K562 (cell line): ENCODE results near the gene ACBD6. TPM values are rescaled to one million over a fixed set of nuclear protein-coding genes. Genes with fewer than 3 reads are reported as not detected.

ENCODE experiments used
- ATAC-seq: fragments of 200-7000 bp; cut with Tn5 transposase; 3 replicates; pipeline ENCODE4 v1.9.1; 2020; ENCODE audit warnings: moderate library complexity
- BruUV-seq: library from RNA; stranded (reverse); fragments of 400-500 nt; replicated peaks from 2 replicates; lab custom pipeline; 2021; lab: Mats Ljungman, UMichigan
- CTCF ChIA-PET: fragments of 300-600 bp; formaldehyde crosslinking; extraction: SDS; loops from one replicate; lab custom pipeline; 2021; ENCODE audit warnings: low intra/inter-chr PET ratio; lab: Yijun Ruan, JAX
- POLR2A ChIA-PET: fragments of 300-600, 350-650 bp; sonication (Branson Sonifier 250); formaldehyde crosslinking; extraction: SDS; loops from one replicate; lab custom pipeline; 2021; ENCODE audit warnings: antibody characterized with exemption, inconsistent platforms; lab: Yijun Ruan, JAX
- DNase-seq, 4 experiments: peaks; one replicate each; pipeline versions ENCODE4 v3.0.0 to v3.0.0-alpha.2; 2011 to 2018; ENCODE audit warnings: low spot score in 3 of 4, mixed read lengths in 3 of 4; ENCODE audit errors: extremely low read depth in 1 of 4
- FAIRE-seq: peaks from 2 replicates; lab custom pipeline; 2011; peaks lifted over from hg19 to GRCh38; lab: Jason Lieb, UNC
- H2AFZ ChIP-seq: 2 replicates; pipeline ENCODE4 v1.6.0; 2011; ENCODE audit warnings: low read depth, low read length, control low read depth, inconsistent platforms
- H3K27ac ChIP-seq: fragments of 200-600 bp; 3 replicates; pipeline ENCODE4 v1.8.0; 2011; ENCODE audit warnings: low read depth, mild to moderate bottlenecking, control low read depth, inconsistent platforms, low read length, moderate library complexity, mixed read lengths; ENCODE audit errors: extremely low read depth
- H3K27me3 ChIP-seq, 2 experiments: fragments of 300-600 bp in 1 of 2; 2 replicates in 1 of 2; 3 replicates in 1 of 2; pipeline versions ENCODE4 v1.6.0 to v1.8.0; 2011; ENCODE audit warnings: inconsistent platforms in 2 of 2, low read length in 2 of 2, mild to moderate bottlenecking in 1 of 2, mixed read lengths in 1 of 2, moderate library complexity in 1 of 2; ENCODE audit not compliant: control insufficient read depth in 2 of 2, insufficient read depth in 2 of 2
- H3K36me3 ChIP-seq: fragments of 300-600 bp; 3 replicates; pipeline ENCODE4 v1.8.0; 2011; ENCODE audit warnings: mild to moderate bottlenecking, low read length, inconsistent platforms; ENCODE audit not compliant: control insufficient read depth, insufficient read depth
- H3K4me1 ChIP-seq, 2 experiments: fragments of 200-600 bp in 1 of 2; replicated peaks in 1 of 2; 2 replicates in 1 of 2; 3 replicates in 1 of 2; pipeline versions ENCODE4 v1.5.1 to v1.8.0; 2011; ENCODE audit warnings: inconsistent platforms in 2 of 2, low read length in 2 of 2, mild to moderate bottlenecking in 1 of 2, mixed read lengths in 1 of 2, moderate library complexity in 1 of 2; ENCODE audit not compliant: control insufficient read depth in 2 of 2, insufficient read depth in 2 of 2
- H3K4me2 ChIP-seq: 2 replicates; pipeline ENCODE4 v1.6.1; 2011; ENCODE audit warnings: low read length, control low read depth, inconsistent platforms, mixed read lengths; ENCODE audit not compliant: insufficient read depth
- H3K4me3 ChIP-seq: fragments of 200-600 bp; sonication (generic), shearing (Covaris generic); 2 replicates; pipeline ENCODE4 v1.5.1; 2016; ENCODE audit warnings: control low read depth, inconsistent platforms
- H3K79me2 ChIP-seq: fragments of 200-600 bp; 3 replicates; pipeline ENCODE4 v1.8.0; 2011; ENCODE audit warnings: low read length, inconsistent platforms; ENCODE audit not compliant: control insufficient read depth, insufficient read depth
- H3K9ac ChIP-seq, 2 experiments: 2 replicates each; pipeline versions ENCODE4 v1.6.0 to v1.6.1; 2011; ENCODE audit warnings: low read depth in 2 of 2, low read length in 2 of 2, control low read depth in 1 of 2, inconsistent platforms in 1 of 2, mild to moderate bottlenecking in 1 of 2, mixed read lengths in 1 of 2; ENCODE audit not compliant: insufficient read depth in 1 of 2
- H3K9me1 ChIP-seq: one replicate; pipeline ENCODE4 v1.6.0; 2011; ENCODE audit warnings: inconsistent platforms, mild to moderate bottlenecking, low read length, moderate library complexity; ENCODE audit not compliant: control insufficient read depth, insufficient read depth
- H3K9me3 ChIP-seq: replicated peaks from 2 replicates; pipeline ENCODE4 v1.5.1; 2011; ENCODE audit warnings: low read depth, low read length, inconsistent platforms; ENCODE audit not compliant: control insufficient read depth, insufficient read depth
- H4K20me1 ChIP-seq: replicated peaks from 2 replicates; pipeline ENCODE4 v1.6.1; 2011; ENCODE audit warnings: low read length, inconsistent platforms, mixed read lengths; ENCODE audit not compliant: control insufficient read depth, insufficient read depth
- AFF1 ChIP-seq, 2 experiments: fragments of 450-650 bp; IDR thresholded peaks; 2 replicates each; pipeline ENCODE4 v1.6.1; 2018; ENCODE audit warnings: mild to moderate bottlenecking in 2 of 2, low read depth in 1 of 2; ENCODE audit not compliant: partially characterized antibody in 2 of 2
- MCM2 ChIP-seq: fragments of 450-650 bp; IDR thresholded peaks from 2 replicates; pipeline ENCODE4 v1.6.1; 2017; ENCODE audit warnings: low read depth, mild to moderate bottlenecking
- PKNOX1 ChIP-seq: fragments of 450-650 bp; IDR thresholded peaks from 2 replicates; pipeline ENCODE4 v1.6.1; 2016
- POLR2B ChIP-seq: fragments of 450-650 bp; IDR thresholded peaks from 2 replicates; pipeline ENCODE4 v1.6.1; 2018; ENCODE audit warnings: low read depth; ENCODE audit not compliant: partially characterized antibody
- SMARCA4 ChIP-seq: fragments of 450-650 bp; IDR thresholded peaks from 2 replicates; pipeline ENCODE4 v1.6.1; 2016
- TFAM ChIP-seq: fragments of 250-450 bp; sonication (Bioruptor Pico); conservative IDR thresholded peaks from 2 replicates; pipeline ENCODE4 v1.5.0; 2021; ENCODE audit warnings: mild to moderate bottlenecking, moderate library complexity
- TOE1 ChIP-seq, 2 experiments: fragments of 450-650 bp in 1 of 2; sonication (generic) in 1 of 2; formaldehyde crosslinking in 1 of 2; IDR thresholded peaks; 2 replicates each; pipeline versions ENCODE4 v1.7.1 to v1.8.0; 2016 to 2022; ENCODE audit warnings: borderline replicate concordance in 2 of 2, mild to moderate bottlenecking in 2 of 2, antibody characterized with exemption in 1 of 2, inconsistent platforms in 1 of 2, low read depth in 1 of 2, missing genetic modification reagents in 1 of 2, moderate library complexity in 1 of 2
- ZNF644 ChIP-seq: fragments of 200-800 bp; sonication (Bioruptor generic); IDR thresholded peaks from 2 replicates; pipeline ENCODE4 v1.6.1; 2016; ENCODE audit warnings: low read depth, missing genetic modification characterization, missing compliant biosample characterization
- ZNF79 ChIP-seq: fragments of 250-450 bp; sonication (Bioruptor Pico); IDR thresholded peaks from 2 replicates; pipeline ENCODE4 v1.4.0; 2020; ENCODE audit warnings: low read depth, mild to moderate bottlenecking, moderate library complexity
- WGBS: fragments of 100-300 bp; shearing (Covaris generic); methylation state at CpG from one replicate; pipeline ENCODE4 v1.1.6; 2016; ENCODE audit warnings: low coverage, mixed read lengths; ENCODE audit not compliant: insufficient coverage; ENCODE audit errors: missing lambda C conversion rate; 5-methylcytosine and 5-hydroxymethylcytosine counted together
- in situ Hi-C: fragments of 300-500 bp; cut with MboI; formaldehyde crosslinking; loops from 4 replicates; pipeline ENCODE4 v1.15.0; 2018; ENCODE audit warnings: inconsistent platforms, mixed read lengths
- intact Hi-C: fragments of 100-400 bp; cut with micrococcal nuclease; formaldehyde crosslinking; loops from 2 replicates; pipeline ENCODE4 v1.14.2; 2022
- polyA plus RNA-seq, 8 experiments: library from polyadenylated mRNA; depleted of rRNA in 4 of 8; stranded (reverse) in 5 of 8; unstranded in 3 of 8; fragments of >200 nt; fragmentation: Nextera tagmentation in 2 of 8; fragmentation: Illumina TruSeq in 1 of 8; extraction: Ambion mirVana in 2 of 8; extraction: Trizol in 1 of 8; gene quantifications; 2 replicates each; pipeline versions ENCODE4 v1.2.1 to v1.2.3, GENCODE V29; 2011 to 2014; ENCODE audit warnings: inconsistent platforms in 1 of 8, missing spikeins in 1 of 8
- total RNA-seq, 7 experiments: library from RNA; depleted of rRNA in 6 of 7; stranded (reverse); fragments of >200 nt in 6 of 7; fragmentation: Illumina TruSeq in 2 of 7; extraction: Trizol in 2 of 7; gene quantifications; 2 replicates each; pipeline versions ENCODE4 v1.2.1 to v1.2.3, GENCODE V29; 2011 to 2021; ENCODE audit warnings: low replicate concordance in 1 of 7
- TF ChIP-seq, protein P1 (sequence below): sonication (generic); formaldehyde crosslinking; IDR thresholded peaks from 2 replicates; pipeline ENCODE4 v1.8.0; 2023; ENCODE audit warnings: mild to moderate bottlenecking, missing genetic modification reagents

ACBD6 gene
- total and polyA plus RNA-seq, 9 of the 15 experiments (the other 6 are each of a cell fraction or from before 2014, with no cell fraction given), result 16.9 to 107 (median 77.7) TPM

DNA sequence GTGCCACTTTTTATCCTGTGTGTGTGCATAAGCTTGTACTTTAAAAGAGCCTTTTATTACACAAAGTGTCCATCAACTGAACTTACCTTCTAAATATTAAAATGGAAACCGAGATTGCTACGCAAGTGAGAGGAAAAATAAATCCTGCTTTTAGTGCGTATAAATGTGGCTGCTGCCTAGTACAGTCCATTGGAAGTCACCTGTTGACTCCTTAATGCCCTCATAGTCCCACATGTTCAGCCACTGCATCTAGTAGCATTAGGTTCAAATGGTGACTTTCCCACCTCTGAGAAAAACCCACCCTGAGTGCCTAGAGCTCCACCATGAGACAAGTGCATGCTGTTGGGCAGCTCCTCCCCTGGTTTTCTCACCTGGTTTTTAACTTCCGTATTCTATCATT lies 219.3 kb downstream of the ACBD6 start (continued):
- no peak for TF ChIP-seq AFF1 (IDR thresholded peaks at IDR 0.05; ENCODE audit: low read depth in 1 of 2, partially characterized antibody in 2 of 2)
- TF ChIP-seq, all 486 proteins: peak for 0

DNA sequence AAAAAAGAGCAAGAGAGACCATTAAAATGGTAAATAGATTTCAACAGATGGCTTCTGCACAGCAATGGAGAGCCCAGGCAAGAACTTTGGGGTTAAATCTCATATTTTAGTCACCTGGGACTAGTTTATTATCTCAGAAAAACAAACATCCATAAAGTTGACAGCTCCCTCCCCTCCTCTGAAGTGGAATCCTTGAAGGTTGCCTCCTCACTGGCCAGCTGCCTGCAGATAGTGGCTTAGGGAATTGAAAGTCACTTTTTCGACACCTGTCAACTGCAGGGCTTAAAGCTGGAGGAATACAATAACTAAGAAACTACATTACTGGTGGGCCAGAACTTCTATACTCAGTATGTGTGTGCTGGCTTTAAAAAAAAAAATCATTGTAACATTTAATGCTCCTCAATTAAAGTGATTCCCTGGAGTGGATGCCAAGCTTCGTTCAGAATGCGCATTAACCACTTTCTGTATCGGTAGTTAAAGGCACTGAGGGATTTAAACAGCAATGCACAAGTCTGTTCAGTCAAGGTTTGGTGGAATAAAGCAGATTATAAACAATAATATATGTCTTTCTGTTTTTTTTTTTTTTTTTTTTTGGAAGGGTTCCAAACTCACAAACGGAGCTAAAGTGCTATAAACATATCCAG lies 219.9 kb downstream of the ACBD6 start:
- Histone ChIP-seq H3K9me3 (no peaks in the 10 kb centered on the region), H2AFZ (no peak overlapping the region), H3K4me1 (no peaks in the 10 kb centered on the region), H4K20me1 (no peaks in the 10 kb centered on the region), H3K27ac (no peak overlapping the region), H3K79me2 (no peaks in the 10 kb centered on the region), H3K27me3 (no peaks in the 10 kb centered on the region), H3K36me3 (peaks cover 32% of the 10 kb centered on the region; the same call in 1 of the 3 replicates), H3K4me2 (no peak overlapping the region), H3K4me3 (no peak overlapping the region), H3K9me1 (no peaks in the 10 kb centered on the region), H3K9ac (no peak overlapping the region)
- intact Hi-C loops, result no loop called here
- peak in 1 of 4 experiments; percentile 35 for DNase-seq
- BruUV-seq, result no TSS peak
- in situ Hi-C loops, result no loop called here
- 82% methylated on average over 5 of the region's 5 CpGs for WGBS
- ChIA-PET CTCF (no interaction called here), POLR2A (interaction anchor here (0.9 to 2.6 kb wide), 4 partner anchors 11 to 84 kb away, joined by 3 to 10 read pairs (median 4); no protein-coding TSS in a partner anchor)
- FAIRE-seq, result no peak
- ATAC-seq, result peak; percentile 71
- TF ChIP-seq TFAM (CRISPR knock-in tag), result no peak
- no peak for TF ChIP-seq SMARCA4
- TF ChIP-seq ZNF644 (tag), result no peak
- no peak for TF ChIP-seq POLR2B
- TF ChIP-seq MCM2, result no peak
- TF ChIP-seq PKNOX1, result peak; percentile 17; the same call in 1 of the 2 replicates
- TF ChIP-seq ZNF79 (CRISPR knock-in tag), result no peak
- TF ChIP-seq, protein P1, sequence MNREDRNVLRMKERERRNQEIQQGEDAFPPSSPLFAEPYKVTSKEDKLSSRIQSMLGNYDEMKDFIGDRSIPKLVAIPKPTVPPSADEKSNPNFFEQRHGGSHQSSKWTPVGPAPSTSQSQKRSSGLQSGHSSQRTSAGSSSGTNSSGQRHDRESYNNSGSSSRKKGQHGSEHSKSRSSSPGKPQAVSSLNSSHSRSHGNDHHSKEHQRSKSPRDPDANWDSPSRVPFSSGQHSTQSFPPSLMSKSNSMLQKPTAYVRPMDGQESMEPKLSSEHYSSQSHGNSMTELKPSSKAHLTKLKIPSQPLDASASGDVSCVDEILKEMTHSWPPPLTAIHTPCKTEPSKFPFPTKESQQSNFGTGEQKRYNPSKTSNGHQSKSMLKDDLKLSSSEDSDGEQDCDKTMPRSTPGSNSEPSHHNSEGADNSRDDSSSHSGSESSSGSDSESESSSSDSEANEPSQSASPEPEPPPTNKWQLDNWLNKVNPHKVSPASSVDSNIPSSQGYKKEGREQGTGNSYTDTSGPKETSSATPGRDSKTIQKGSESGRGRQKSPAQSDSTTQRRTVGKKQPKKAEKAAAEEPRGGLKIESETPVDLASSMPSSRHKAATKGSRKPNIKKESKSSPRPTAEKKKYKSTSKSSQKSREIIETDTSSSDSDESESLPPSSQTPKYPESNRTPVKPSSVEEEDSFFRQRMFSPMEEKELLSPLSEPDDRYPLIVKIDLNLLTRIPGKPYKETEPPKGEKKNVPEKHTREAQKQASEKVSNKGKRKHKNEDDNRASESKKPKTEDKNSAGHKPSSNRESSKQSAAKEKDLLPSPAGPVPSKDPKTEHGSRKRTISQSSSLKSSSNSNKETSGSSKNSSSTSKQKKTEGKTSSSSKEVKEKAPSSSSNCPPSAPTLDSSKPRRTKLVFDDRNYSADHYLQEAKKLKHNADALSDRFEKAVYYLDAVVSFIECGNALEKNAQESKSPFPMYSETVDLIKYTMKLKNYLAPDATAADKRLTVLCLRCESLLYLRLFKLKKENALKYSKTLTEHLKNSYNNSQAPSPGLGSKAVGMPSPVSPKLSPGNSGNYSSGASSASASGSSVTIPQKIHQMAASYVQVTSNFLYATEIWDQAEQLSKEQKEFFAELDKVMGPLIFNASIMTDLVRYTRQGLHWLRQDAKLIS (CRISPR knock-in tag), result 0 out of 2 replicates have a peak, but pooled peaks have one; percentile 30
- no peak for TF ChIP-seq TOE1 (IDR thresholded peaks at IDR 0.05; ENCODE audit: borderline replicate concordance)
- TF ChIP-seq TOE1 (CRISPR knock-in tag; IDR thresholded peaks at IDR 0.05; ENCODE audit: borderline replicate concordance, low read depth), result no peak
